GM12878 (cell line): Measurements from ENCODE around the gene LRRC75A. TPM values are rescaled to one million over a fixed set of nuclear protein-coding genes. Genes with fewer than 3 reads are reported as not detected.

Source experiments
- ATAC-seq: fragments of 200-7000 bp; cut with Tn5 transposase; 3 replicates; pipeline ENCODE4 v1.9.1; 2020; ENCODE audit warnings: mild to moderate bottlenecking, moderate library complexity
- BruUV-seq: library from RNA; stranded (reverse); fragments of 400-500 nt; replicated peaks from 2 replicates; lab custom pipeline; 2021; lab: Mats Ljungman, UMichigan
- CTCF ChIA-PET: fragments of 300-600 bp; sonication (Branson Sonifier 250); formaldehyde crosslinking; extraction: SDS; loops from one replicate; lab custom pipeline; 2021; ENCODE audit warnings: inconsistent platforms; lab: Yijun Ruan, JAX
- POLR2A ChIA-PET: fragments of 350-600 bp; formaldehyde crosslinking; extraction: SDS; loops from one replicate; lab custom pipeline; 2021; ENCODE audit warnings: inconsistent platforms; lab: Charles Lee
- RAD21 ChIA-PET: fragments of 300-600 bp; sonication (Branson Sonifier 250); formaldehyde crosslinking; loops from one replicate; lab custom pipeline; 2023; ENCODE audit warnings: antibody characterized with exemption; ENCODE audit not compliant: unreplicated experiment; lab: Charles Lee
- SMC1A ChIA-PET: fragments of 300-600 bp; sonication (Branson Sonifier 250); formaldehyde crosslinking; loops from one replicate; lab custom pipeline; 2023; ENCODE audit not compliant: unreplicated experiment, uncharacterized antibody; lab: Charles Lee
- DNase-seq: peaks from one replicate; pipeline ENCODE4 v3.0.0-alpha.2; 2011; ENCODE audit warnings: low read depth, low spot score
- FAIRE-seq: peaks from 3 replicates; lab custom pipeline; 2011; peaks lifted over from hg19 to GRCh38; lab: Jason Lieb, UNC
- H2AFZ ChIP-seq: 2 replicates; pipeline ENCODE4 v1.6.0; 2011; ENCODE audit warnings: low read depth, low read length, control low read depth; ENCODE audit not compliant: control insufficient read depth
- H3K27ac ChIP-seq: 2 replicates; pipeline ENCODE4 v1.5.1; 2011; ENCODE audit warnings: control low read depth; ENCODE audit not compliant: control insufficient read depth, insufficient read depth
- H3K27me3 ChIP-seq, 2 experiments: replicated peaks in 1 of 2; 2 replicates each; pipeline versions ENCODE4 v1.6.0 to v1.6.1; 2011; ENCODE audit warnings: low read length in 1 of 2; ENCODE audit not compliant: control insufficient read depth in 2 of 2, insufficient read depth in 2 of 2
- H3K36me3 ChIP-seq, 2 experiments: 2 replicates each; pipeline ENCODE4 v1.5.1; 2011; ENCODE audit warnings: low read length in 1 of 2; ENCODE audit not compliant: control insufficient read depth in 2 of 2, insufficient read depth in 2 of 2
- H3K4me1 ChIP-seq: 2 replicates; pipeline ENCODE4 v1.6.1; 2011; ENCODE audit warnings: mild to moderate bottlenecking, low read length, moderate library complexity, mixed read lengths; ENCODE audit not compliant: control insufficient read depth, insufficient read depth
- H3K4me2 ChIP-seq: 2 replicates; pipeline ENCODE4 v1.6.0; 2011; ENCODE audit warnings: control low read depth; ENCODE audit not compliant: control insufficient read depth, insufficient read depth
- H3K4me3 ChIP-seq: fragments of 200-600 bp; sonication (generic); 2 replicates; pipeline ENCODE4 v1.5.1; 2016
- H3K79me2 ChIP-seq: 2 replicates; pipeline ENCODE4 v1.6.0; 2011; ENCODE audit warnings: low read length; ENCODE audit not compliant: control insufficient read depth, insufficient read depth
- H3K9ac ChIP-seq: 2 replicates; pipeline ENCODE4 v1.8.0; 2011; ENCODE audit warnings: low read length, control low read depth, mixed read lengths; ENCODE audit not compliant: control insufficient read depth, insufficient read depth
- H3K9me3 ChIP-seq: replicated peaks from 3 replicates; pipeline ENCODE4 v1.5.1; 2011; ENCODE audit warnings: mild to moderate bottlenecking, low read length; ENCODE audit not compliant: control insufficient read depth, insufficient read depth
- H4K20me1 ChIP-seq: 2 replicates; pipeline ENCODE4 v1.6.0; 2011; ENCODE audit not compliant: control insufficient read depth, insufficient read depth
- BCLAF1 ChIP-seq: fragments of 450-650 bp; IDR thresholded peaks from 2 replicates; pipeline ENCODE4 v1.6.1; 2017; ENCODE audit warnings: antibody characterized with exemption, mild to moderate bottlenecking, moderate library complexity
- EZH2 ChIP-seq: IDR thresholded peaks from 2 replicates; pipeline ENCODE4 v1.6.1; 2012; ENCODE audit warnings: low read depth, mild to moderate bottlenecking, control low read depth, inconsistent platforms, low read length, borderline replicate concordance; ENCODE audit not compliant: control insufficient read depth
- IKZF1 ChIP-seq: fragments of 450-650 bp; conservative IDR thresholded peaks from 2 replicates; pipeline ENCODE4 v1.6.1; 2017; ENCODE audit warnings: antibody characterized with exemption, mild to moderate bottlenecking
- IKZF2 ChIP-seq, 2 experiments: fragments of 450-650 bp; IDR thresholded peaks; 2 replicates each; pipeline ENCODE4 v1.6.1; 2017; ENCODE audit warnings: mild to moderate bottlenecking in 2 of 2, moderate library complexity in 2 of 2
- IRF3 ChIP-seq: fragments of 450-650 bp; IDR thresholded peaks from 2 replicates; pipeline ENCODE4 v1.6.1; 2014; ENCODE audit warnings: mild to moderate bottlenecking
- NBN ChIP-seq: fragments of 450-650 bp; IDR thresholded peaks from 2 replicates; pipeline ENCODE4 v1.6.1; 2016
- PRDM15 ChIP-seq: fragments of 450-650 bp; formaldehyde crosslinking; IDR thresholded peaks from 2 replicates; pipeline ENCODE4 v1.4.0; 2020; ENCODE audit warnings: mild to moderate bottlenecking, moderate library complexity
- STAT3 ChIP-seq: IDR thresholded peaks from 2 replicates; pipeline ENCODE4 v1.6.1; 2011; ENCODE audit warnings: low read depth, low read length, improper control_type of control experiment
- SUPT20H ChIP-seq: IDR thresholded peaks from 2 replicates; pipeline ENCODE4 v1.6.1; 2011; ENCODE audit warnings: low read depth, mild to moderate bottlenecking, low read length, moderate library complexity, borderline replicate concordance; ENCODE audit not compliant: control insufficient read depth
- TARDBP ChIP-seq: IDR thresholded peaks from 2 replicates; pipeline ENCODE4 v1.6.1; 2016; ENCODE audit warnings: borderline replicate concordance
- USF2 ChIP-seq: IDR thresholded peaks from 2 replicates; pipeline ENCODE4 v1.6.1; 2011; ENCODE audit warnings: low read depth, low read length, improper control_type of control experiment, borderline replicate concordance
- WRNIP1 ChIP-seq: IDR thresholded peaks from 2 replicates; pipeline ENCODE4 v1.6.1; 2011; ENCODE audit warnings: low read depth, low read length, improper control_type of control experiment, borderline replicate concordance
- YY1 ChIP-seq: IDR thresholded peaks from 2 replicates; pipeline ENCODE4 v1.6.1; 2011; ENCODE audit warnings: low read depth, mild to moderate bottlenecking, low read length
- ZNF622 ChIP-seq: fragments of 450-650 bp; IDR thresholded peaks from 2 replicates; pipeline ENCODE4 v1.6.1; 2017; ENCODE audit warnings: mild to moderate bottlenecking, inconsistent platforms
- WGBS: methylation state at CpG from one replicate; pipeline ENCODE4 v1.1.6; 2016; ENCODE audit warnings: low lambda C conversion rate; ENCODE audit not compliant: insufficient replicate concordance, insufficient coverage; ENCODE audit errors: missing lambda C conversion rate; 5-methylcytosine and 5-hydroxymethylcytosine counted together
- in situ Hi-C: fragments of 300-500 bp; cut with MboI; formaldehyde crosslinking; loops from 9 replicates; pipeline ENCODE4 v1.14.3; 2018; ENCODE audit warnings: mixed read lengths
- intact Hi-C: fragments of 100-400 bp; cut with micrococcal nuclease; formaldehyde crosslinking; loops from one replicate; pipeline ENCODE4 v1.14.2; 2022; ENCODE audit not compliant: unreplicated experiment
- polyA plus RNA-seq, 11 experiments: library from polyadenylated mRNA; depleted of rRNA in 4 of 11; unstranded in 6 of 11; stranded (reverse) in 5 of 11; fragments of >200 nt; fragmentation: Nextera tagmentation in 4 of 11; fragmentation: Illumina TruSeq in 1 of 11; extraction: Ambion mirVana in 4 of 11; extraction: Trizol in 1 of 11; gene quantifications; 1 replicate in 1 of 11; 2 replicates in 10 of 11; pipeline versions ENCODE4 v1.2.1 to v1.2.3, GENCODE V29; 2011 to 2016; ENCODE audit warnings: inconsistent platforms in 2 of 11, missing spikeins in 2 of 11, low read depth in 1 of 11
- total RNA-seq, 4 experiments: library from RNA; depleted of rRNA in 3 of 4; stranded (reverse); fragments of >200 nt in 3 of 4; fragmentation: Illumina TruSeq in 1 of 4; extraction: Trizol in 1 of 4; gene quantifications; 2 replicates each; pipeline versions ENCODE4 v1.2.1 to v1.2.3, GENCODE V29; 2013 to 2021

The LRRC75A gene
- total and polyA plus RNA-seq, 10 of the 15 experiments (the other 5 are each of a cell fraction or from before 2014, with no cell fraction given), result 0.01 to 1.3 (median 0.09) TPM; not detected in 2

GRCh38 chr17:16521070-16521727, 29.2 kb upstream of the LRRC75A start:
- peak overlapping the region; percentile 92 for H2AFZ ChIP-seq
- ChIA-PET CTCF (interaction anchor here (0.5 to 8.0 kb wide), 42 partner anchors 9 to 837 kb away, joined by 3 to 152 read pairs (median 5); partner anchors contain the start of genes CENPV, TRIM16, TRPV2 and TTC19), SMC1A (interaction anchor here (0.6 to 7.1 kb wide), 20 partner anchors 10 to 545 kb away, joined by 3 to 103 read pairs (median 4); no protein-coding TSS in a partner anchor), POLR2A (interaction anchor here (0.5 to 0.6 kb wide), 3 partner anchors 136 to 726 kb away, joined by 3 to 4 read pairs (median 3); no protein-coding TSS in a partner anchor), RAD21 (interaction anchor here (0.7 to 4.1 kb wide), 22 partner anchors 10 to 522 kb away, joined by 3 to 73 read pairs (median 4); partner anchors contain the start of genes CENPV, TTC19 and ZSWIM7)
- BruUV-seq, result no TSS peak
- peak; percentile 98 for ATAC-seq
- H3K4me1 ChIP-seq, result 0 out of 2 replicates have a peak, but pooled peaks cover 2% of the 10 kb centered on the region
- no peak overlapping the region for H3K27ac ChIP-seq
- FAIRE-seq, result peak; percentile 89
- intact Hi-C loops, result loop anchor here (1.0 kb wide), 3 partner anchors 68 to 158 kb away; no protein-coding TSS in a partner anchor
- H3K4me2 ChIP-seq, result no peak overlapping the region; the same call in 1 of the 2 replicates
- WGBS, result 27% methylated on average over 7 of the region's 7 CpGs
- no peak overlapping the region for H3K9ac ChIP-seq
- DNase-seq, result peak; percentile 39
- H3K79me2 ChIP-seq, result no peaks in the 10 kb centered on the region
- H3K4me3 ChIP-seq, result no peak overlapping the region
- H3K36me3 ChIP-seq, result no peaks in the 10 kb centered on the region
- H3K27me3 ChIP-seq, result no peaks in the 10 kb centered on the region
- no peaks in the 10 kb centered on the region for H4K20me1 ChIP-seq
- H3K9me3 ChIP-seq, result no peaks in the 10 kb centered on the region
- in situ Hi-C loops, result loop anchor here (5.0 kb wide), 1 partner anchor 159 kb away; no protein-coding TSS in a partner anchor
- TF ChIP-seq EZH2 (no peak), ZNF622 (no peak), NBN (no peak), USF2 (no peak), STAT3 (no peak), SUPT20H (no peak), WRNIP1 (0 out of 2 replicates have a peak, but pooled peaks have one; percentile 21), YY1 (peak; percentile 59; the same call in 1 of the 2 replicates), PRDM15 (CRISPR knock-in tag) (no peak), TARDBP (no peak), IRF3 (0 out of 2 replicates have a peak, but pooled peaks have one; percentile 31), IKZF2 (IDR thresholded peaks at IDR 0.05) (no peak), BCLAF1 (no peak), IKZF1 (no peak)
